ENCODE measurements around the gene ADAMTS1.

DNA sequence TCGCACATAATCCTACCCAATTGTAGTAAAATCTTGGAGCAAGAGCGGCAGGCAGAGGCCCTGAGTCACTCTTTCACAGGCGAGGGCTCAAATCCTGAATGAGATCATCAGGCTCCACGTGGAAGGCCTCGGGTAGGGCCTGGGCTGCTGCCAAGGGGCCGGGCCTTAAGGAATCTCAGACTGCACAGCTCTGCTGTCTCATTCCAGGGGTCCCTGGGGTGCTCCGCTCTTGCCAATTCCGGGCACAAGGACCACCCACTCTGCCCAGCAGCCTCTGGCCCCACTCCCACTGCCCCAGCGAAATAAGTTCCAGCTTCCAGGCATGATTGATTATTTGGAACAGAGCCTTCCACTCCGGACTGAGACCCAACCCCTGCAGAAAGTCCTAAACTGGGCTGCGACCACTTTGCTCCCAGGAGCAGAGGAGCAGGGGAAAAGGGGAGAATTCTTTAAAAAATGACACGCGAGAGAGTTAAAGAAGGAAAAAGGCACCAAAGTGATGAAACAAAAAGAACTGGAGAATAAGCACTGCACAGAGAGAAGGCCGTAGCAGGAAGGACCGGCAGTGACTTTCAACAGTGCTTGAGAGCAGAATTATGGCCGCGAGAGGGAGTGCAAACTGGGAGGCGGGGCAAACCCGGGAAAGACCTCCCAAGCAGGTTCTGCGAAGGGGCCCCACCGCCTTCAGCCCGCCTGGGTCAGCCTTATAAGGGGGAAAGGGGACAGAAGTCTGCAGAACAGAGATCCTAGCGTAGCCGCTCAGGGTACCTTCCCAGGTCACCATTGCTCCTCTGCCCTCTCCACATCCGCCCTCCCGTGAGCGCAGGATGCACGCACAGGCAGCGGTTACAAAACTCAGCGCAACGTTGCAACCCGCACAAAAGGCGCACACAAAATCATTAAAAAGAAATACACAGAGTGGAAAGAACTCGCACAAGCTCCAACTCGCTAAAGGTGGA is 2.0 kb downstream of the ADAMTS1 start:
- peak in 4 of 5 experiments; percentile 20 to 62 (median 40) for TF ChIP-seq CTCF (IDR thresholded peaks at IDR 0.05)
- peak; percentile 10 to 68 for TF ChIP-seq POLR2A (IDR thresholded peaks at IDR 0.05)
